HCT116 (cell line): ENCODE measurements around the gene ANKIB1. TPM values are rescaled to one million over a fixed set of nuclear protein-coding genes. Genes with fewer than 3 reads are reported as not detected.
A peak's percentile ranks its signal among the peaks of the same experiment; 100 is the strongest.

ENCODE experiments used
- ATAC-seq: fragments of 200-7000 bp; cut with Tn5 transposase; 2 replicates; pipeline ENCODE4 v1.9.1; 2020; ENCODE audit warnings: mild to moderate bottlenecking, moderate library complexity
- BruUV-seq: library from RNA; stranded (reverse); fragments of 400-500 nt; replicated peaks from 2 replicates; lab custom pipeline; 2021; lab: Mats Ljungman, UMichigan
- CTCF ChIA-PET: fragments of 300-600 bp; sonication (Branson Sonifier 250); formaldehyde crosslinking; loops from one replicate; lab custom pipeline; 2021; ENCODE audit warnings: antibody characterized with exemption; lab: Charles Lee
- POLR2A ChIA-PET: fragments of 300-600, 350-600 bp; sonication (Branson Sonifier 250); formaldehyde crosslinking; loops from one replicate; lab custom pipeline; 2021; ENCODE audit warnings: antibody characterized with exemption; lab: Charles Lee
- RAD21 ChIA-PET, 2 experiments: fragments of 300-600 bp; sonication (Branson Sonifier 250); formaldehyde crosslinking; loops; one replicate each; lab custom pipeline; 2023; ENCODE audit warnings: low total read pairs in 2 of 2; ENCODE audit not compliant: uncharacterized antibody in 2 of 2, unreplicated experiment in 2 of 2, low non-redundant PET in 1 of 2; lab: Charles Lee
- DNase-seq: peaks from one replicate; pipeline ENCODE4 v3.0.0-alpha.2; 2010; ENCODE audit warnings: low read depth, low spot score
- H2AFZ ChIP-seq: fragments of 200-600 bp; shearing (Covaris generic), sonication (generic); 2 replicates; pipeline ENCODE4 v1.6.1; 2017; ENCODE audit warnings: low read depth, mixed run types, mixed read lengths, antibody characterized with exemption, low read length; ENCODE audit not compliant: poor library complexity, severe bottlenecking
- H3K27ac ChIP-seq: 2 replicates; pipeline ENCODE4 v1.5.1; 2012; ENCODE audit warnings: low read depth, low read length
- H3K27me3 ChIP-seq: fragments of 200-600 bp; sonication (generic); 2 replicates; pipeline ENCODE4 v1.6.1; 2016; ENCODE audit warnings: mixed run types, low read length, mixed read lengths; ENCODE audit not compliant: insufficient read depth
- H3K36me3 ChIP-seq, 2 experiments: fragments of 200-500 bp in 1 of 2; fragments of 200-600 bp in 1 of 2; sonication (Bioruptor generic) in 1 of 2; sonication (generic) in 1 of 2; 2 replicates each; pipeline versions ENCODE4 v1.5.1 to v1.6.1; 2014 to 2016; ENCODE audit warnings: low read length in 2 of 2, inconsistent platforms in 1 of 2, mixed read lengths in 1 of 2, mixed run types in 1 of 2; ENCODE audit not compliant: insufficient read depth in 2 of 2, control insufficient read depth in 1 of 2
- H3K4me1 ChIP-seq, 2 experiments: fragments of 200-600 bp in 1 of 2; sonication (generic) in 1 of 2; 2 replicates each; pipeline versions ENCODE4 v1.5.1 to v1.6.1; 2012 to 2017; ENCODE audit warnings: low read length in 2 of 2, inconsistent platforms in 1 of 2, mild to moderate bottlenecking in 1 of 2, mixed read lengths in 1 of 2, mixed run types in 1 of 2, moderate library complexity in 1 of 2; ENCODE audit not compliant: insufficient read depth in 2 of 2, control insufficient read depth in 1 of 2
- H3K4me2 ChIP-seq: fragments of 200-600 bp; sonication (generic); 2 replicates; pipeline ENCODE4 v1.6.1; 2017; ENCODE audit warnings: mixed run types, low read length, mixed read lengths
- H3K4me3 ChIP-seq, 2 experiments: fragments of 200-600 bp in 1 of 2; sonication (generic) in 1 of 2; replicated peaks in 1 of 2; 2 replicates each; pipeline ENCODE4 v1.5.1; 2011 to 2016; ENCODE audit warnings: low read length in 2 of 2, control low read depth in 1 of 2, low read depth in 1 of 2, mild to moderate bottlenecking in 1 of 2, mixed read lengths in 1 of 2, mixed run types in 1 of 2
- H3K79me2 ChIP-seq: fragments of 200-600 bp; sonication (generic); 2 replicates; pipeline ENCODE4 v1.6.1; 2017; ENCODE audit warnings: mild to moderate bottlenecking, mixed run types, low read length, moderate library complexity, mixed read lengths; ENCODE audit not compliant: insufficient read depth
- H3K9ac ChIP-seq: fragments of 200-600 bp; sonication (generic); 2 replicates; pipeline ENCODE4 v1.6.1; 2016; ENCODE audit warnings: low read length, mixed read lengths
- H3K9me2 ChIP-seq: fragments of 200-600 bp; sonication (generic), shearing (Covaris generic); 2 replicates; pipeline ENCODE4 v1.6.1; 2017; ENCODE audit warnings: mixed run types, mild to moderate bottlenecking, moderate library complexity; ENCODE audit not compliant: insufficient read depth
- H3K9me3 ChIP-seq, 2 experiments: fragments of 200-500 bp in 1 of 2; fragments of 200-600 bp in 1 of 2; sonication (Bioruptor generic) in 1 of 2; sonication (generic) in 1 of 2; 2 replicates each; pipeline ENCODE4 v1.6.1; 2014 to 2017; ENCODE audit warnings: low read length in 2 of 2, mixed read lengths in 2 of 2, inconsistent platforms in 1 of 2, low read depth in 1 of 2, mild to moderate bottlenecking in 1 of 2, mixed run types in 1 of 2, moderate library complexity in 1 of 2; ENCODE audit not compliant: control insufficient read depth in 1 of 2, insufficient read depth in 1 of 2
- H4K20me1 ChIP-seq: fragments of 200-600 bp; sonication (generic), shearing (Covaris generic); 2 replicates; pipeline ENCODE4 v1.6.1; 2017; ENCODE audit warnings: mixed run types, mild to moderate bottlenecking, moderate library complexity; ENCODE audit not compliant: insufficient read depth
- CBX3 ChIP-seq: IDR thresholded peaks from 2 replicates; pipeline ENCODE4 v1.6.1; 2012; ENCODE audit warnings: low read depth
- CEBPB ChIP-seq: IDR thresholded peaks from 2 replicates; pipeline ENCODE4 v1.6.1; 2012; ENCODE audit warnings: low read depth
- EGR1 ChIP-seq: IDR thresholded peaks from 2 replicates; pipeline ENCODE4 v1.6.1; 2012; ENCODE audit warnings: low read depth
- ELF1 ChIP-seq: IDR thresholded peaks from 2 replicates; pipeline ENCODE4 v1.6.1; 2012; ENCODE audit warnings: low read depth, borderline replicate concordance
- EZH2 ChIP-seq: fragments of 200-600 bp; sonication (generic); IDR thresholded peaks from 2 replicates; pipeline ENCODE4 v1.6.1; 2017; ENCODE audit warnings: antibody characterized with exemption, mixed run types
- POLR2AphosphoS5 ChIP-seq: IDR thresholded peaks from 2 replicates; pipeline ENCODE4 v1.6.1; 2011; ENCODE audit warnings: mild to moderate bottlenecking, low read depth, low read length, moderate library complexity
- SRF ChIP-seq: IDR thresholded peaks from 2 replicates; pipeline ENCODE4 v1.6.1; 2012; ENCODE audit warnings: low read depth
- YY1 ChIP-seq: IDR thresholded peaks from 2 replicates; pipeline ENCODE4 v1.6.1; 2011; ENCODE audit warnings: low read length, low read depth, moderate library complexity, mild to moderate bottlenecking; ENCODE audit not compliant: insufficient replicate concordance; ENCODE audit errors: extremely low read depth
- ZFX ChIP-seq: fragments of 450-650 bp; IDR thresholded peaks from 2 replicates; pipeline ENCODE4 v1.6.1; 2017
- intact Hi-C: fragments of 100-400 bp; cut with micrococcal nuclease; formaldehyde crosslinking; loops from 2 replicates; pipeline ENCODE4 v1.10.0; 2022
- total RNA-seq: library from RNA; stranded (reverse); gene quantifications from one replicate; pipeline ENCODE4 v1.2.1, GENCODE V29; 2021; ENCODE audit not compliant: unreplicated experiment
- TF ChIP-seq, protein P1 (sequence below), 3 experiments: fragments of 200-600 bp in 1 of 3; sonication (generic) in 1 of 3; IDR thresholded peaks in 2 of 3; conservative IDR thresholded peaks in 1 of 3; 2 replicates each; pipeline ENCODE4 v1.5.1; 2012 to 2017; ENCODE audit warnings: low read depth in 2 of 3, low read length in 2 of 3, antibody characterized with exemption in 1 of 3, borderline replicate concordance in 1 of 3, control low read depth in 1 of 3, mild to moderate bottlenecking in 1 of 3, mixed read lengths in 1 of 3, mixed run types in 1 of 3, moderate library complexity in 1 of 3; ENCODE audit not compliant: insufficient read depth in 1 of 3

Gene ANKIB1
- total RNA-seq, 1 experiment from 2014 or later: 41.2 TPM

GRCh38 chr7:92255308-92255707 lies 9.5 kb downstream of the ANKIB1 start:
- no peak overlapping the region for H3K4me2 ChIP-seq
- ChIA-PET POLR2A (interaction anchor here (1.4 kb wide), 1 partner anchor 10 kb away, joined by 5 read pairs; the partner anchor contains the start of genes ANKIB1 and KRIT1), RAD21 (no interaction called here), CTCF (interaction anchor here (1.1 kb wide), 1 partner anchor 9 kb away, joined by 4 read pairs; the partner anchor contains the start of genes ANKIB1 and KRIT1)
- no peaks in the 10 kb centered on the region for H3K9me2 ChIP-seq
- H3K79me2 ChIP-seq: peaks cover 92% of the 10 kb centered on the region
- H3K9me3 ChIP-seq: no peaks in the 10 kb centered on the region
- no peak overlapping the region for H2AFZ ChIP-seq
- ATAC-seq (no peak), DNase-seq (no peak)
- no peaks in the 10 kb centered on the region for H4K20me1 ChIP-seq
- peaks cover 15 to 30% of the 10 kb centered on the region in 2 experiments for H3K4me1 ChIP-seq
- no peak overlapping the region for H3K27ac ChIP-seq
- H3K9ac ChIP-seq: no peak overlapping the region
- BruUV-seq: no TSS peak
- no peaks in the 10 kb centered on the region for H3K27me3 ChIP-seq
- no peak for TF ChIP-seq POLR2AphosphoS5
- no peak for TF ChIP-seq CEBPB
- TF ChIP-seq SRF: no peak
- no peak for TF ChIP-seq ELF1
- H3K36me3 ChIP-seq: peaks cover 0 to 7% of the 10 kb centered on the region in 2 experiments; a peak in 1 of 4 replicates
- no peak overlapping the region for H3K4me3 ChIP-seq
- intact Hi-C loops: no loop called here

DNA sequence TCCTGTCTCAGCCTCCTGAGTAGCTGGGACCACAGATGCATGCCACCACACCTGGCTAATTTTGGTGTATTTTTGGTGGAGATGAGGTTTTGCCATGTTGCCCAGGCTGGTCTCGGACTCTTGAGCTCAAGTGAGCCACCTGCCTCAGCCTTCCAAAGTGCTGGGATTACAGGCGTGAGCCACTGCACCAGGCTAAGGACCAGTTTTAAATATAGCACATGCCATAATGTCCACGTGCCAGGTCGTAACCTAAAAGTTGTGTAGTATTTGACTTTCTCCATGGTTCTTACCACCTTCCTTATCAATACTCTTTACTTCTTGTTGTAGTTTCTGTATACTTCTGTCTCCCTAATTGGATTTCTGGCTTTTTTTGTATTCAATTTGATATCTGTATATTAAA lies 13.3 kb downstream of the ANKIB1 start:
- RAD21 ChIA-PET: no interaction called here
- no peaks in the 10 kb centered on the region for H4K20me1 ChIP-seq
- no peak overlapping the region for H2AFZ ChIP-seq
- POLR2A ChIA-PET: interaction anchor here (2.8 kb wide), 1 partner anchor 12 kb away, joined by 22 read pairs; the partner anchor contains the start of genes ANKIB1 and KRIT1
- H3K9me3 ChIP-seq: no peaks in the 10 kb centered on the region
- DNase-seq: no peak
- no peaks in the 10 kb centered on the region for H3K9me2 ChIP-seq
- CTCF ChIA-PET: no interaction called here
- H3K27ac ChIP-seq: peak overlapping the region; percentile 67; the same call in 1 of the 2 replicates
- no peak for TF ChIP-seq EZH2
- no peak for TF ChIP-seq ZFX
- no peak for TF ChIP-seq ELF1
- TF ChIP-seq YY1: no peak
- no peak for TF ChIP-seq CBX3
- TF ChIP-seq EGR1: no peak
- TF ChIP-seq, protein P1, sequence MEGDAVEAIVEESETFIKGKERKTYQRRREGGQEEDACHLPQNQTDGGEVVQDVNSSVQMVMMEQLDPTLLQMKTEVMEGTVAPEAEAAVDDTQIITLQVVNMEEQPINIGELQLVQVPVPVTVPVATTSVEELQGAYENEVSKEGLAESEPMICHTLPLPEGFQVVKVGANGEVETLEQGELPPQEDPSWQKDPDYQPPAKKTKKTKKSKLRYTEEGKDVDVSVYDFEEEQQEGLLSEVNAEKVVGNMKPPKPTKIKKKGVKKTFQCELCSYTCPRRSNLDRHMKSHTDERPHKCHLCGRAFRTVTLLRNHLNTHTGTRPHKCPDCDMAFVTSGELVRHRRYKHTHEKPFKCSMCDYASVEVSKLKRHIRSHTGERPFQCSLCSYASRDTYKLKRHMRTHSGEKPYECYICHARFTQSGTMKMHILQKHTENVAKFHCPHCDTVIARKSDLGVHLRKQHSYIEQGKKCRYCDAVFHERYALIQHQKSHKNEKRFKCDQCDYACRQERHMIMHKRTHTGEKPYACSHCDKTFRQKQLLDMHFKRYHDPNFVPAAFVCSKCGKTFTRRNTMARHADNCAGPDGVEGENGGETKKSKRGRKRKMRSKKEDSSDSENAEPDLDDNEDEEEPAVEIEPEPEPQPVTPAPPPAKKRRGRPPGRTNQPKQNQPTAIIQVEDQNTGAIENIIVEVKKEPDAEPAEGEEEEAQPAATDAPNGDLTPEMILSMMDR (IDR thresholded peaks at IDR 0.05 in 2 of 3, conservative IDR thresholded peaks at IDR 0.05 in 1 of 3; ENCODE audit: borderline replicate concordance in 1 of 3, insufficient read depth in 1 of 3, low read depth in 2 of 3, low read length in 2 of 3): no peak
- H3K4me1 ChIP-seq: peaks cover 21 to 42% of the 10 kb centered on the region in 2 experiments
- no TSS peak for BruUV-seq
- intact Hi-C loops: no loop called here
- H3K36me3 ChIP-seq: no peaks in the 10 kb centered on the region
- peak overlapping the region; percentile 52 for H3K9ac ChIP-seq
- peaks cover 92% of the 10 kb centered on the region for H3K79me2 ChIP-seq
- peak overlapping the region; percentile 80; the same call in 1 of the 2 replicates for H3K4me2 ChIP-seq
- ATAC-seq: no peak
- no peaks in the 10 kb centered on the region for H3K27me3 ChIP-seq
- no peak overlapping the region for H3K4me3 ChIP-seq
